NCI-H526 (cell line): ENCODE data around the gene HVCN1.

Experiments used
- DNase-seq, 2 experiments: peaks; one replicate each; lab custom pipeline; 2025; lab: John Stamatoyannopoulos, UW

The HVCN1 gene

GRCh38 chr12:110616471-110617115, 72.3 kb downstream of the HVCN1 start:
- no peak for DNase-seq

DNA sequence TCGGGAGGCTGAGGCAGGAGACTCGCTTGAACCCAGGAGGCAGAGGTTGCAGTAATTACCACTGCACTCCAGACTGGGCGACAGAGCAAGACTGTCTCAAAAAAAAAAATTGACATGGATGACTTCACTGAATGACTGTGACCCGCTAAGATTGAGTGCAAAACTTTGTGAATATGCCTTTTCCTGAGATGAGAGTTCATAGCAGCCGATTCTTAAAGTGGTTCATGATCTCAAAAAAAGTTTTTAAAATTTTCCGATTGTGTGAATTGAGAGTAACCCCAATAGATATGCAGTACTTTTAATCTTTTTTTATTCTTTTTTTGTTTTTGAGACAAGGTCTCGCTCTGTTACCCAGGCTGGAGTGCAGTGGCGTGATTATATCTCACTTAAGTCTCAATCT, 73.7 kb downstream of the HVCN1 start:
- DNase-seq = no peak

- peak; percentile 82 to 97 for DNase-seq
Observed at GRCh38 chr12:110613771-110614684, 74.9 kb downstream of the HVCN1 start, which contains the start of gene TCTN1. TSS of gene TCTN1 (plus strand) at chr12:110614129. CDS start at chr12:110614183, 54 bp downstream.

- no peak for DNase-seq
Observed at GRCh38 chr12:110613071-110613770, 75.7 kb downstream of the HVCN1 start.

DNA sequence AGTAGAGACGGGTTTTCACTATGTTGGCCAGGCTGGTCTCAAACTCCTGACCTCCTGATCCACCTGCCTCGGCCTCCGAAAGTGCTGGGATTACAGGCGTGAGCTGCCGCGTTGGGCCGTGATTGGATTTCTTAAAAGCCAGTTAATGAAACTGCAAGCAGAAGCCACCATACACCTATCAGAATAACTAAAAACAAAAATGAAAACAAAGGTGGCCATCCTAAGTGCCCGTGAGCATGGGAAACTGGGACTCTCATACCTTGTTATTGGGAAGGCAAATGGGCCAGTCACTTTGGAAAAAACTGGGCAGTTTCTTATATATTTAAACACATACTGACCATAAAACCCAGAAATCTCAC, 82.7 kb downstream of the HVCN1 start:
- DNase-seq = no peak

DNA sequence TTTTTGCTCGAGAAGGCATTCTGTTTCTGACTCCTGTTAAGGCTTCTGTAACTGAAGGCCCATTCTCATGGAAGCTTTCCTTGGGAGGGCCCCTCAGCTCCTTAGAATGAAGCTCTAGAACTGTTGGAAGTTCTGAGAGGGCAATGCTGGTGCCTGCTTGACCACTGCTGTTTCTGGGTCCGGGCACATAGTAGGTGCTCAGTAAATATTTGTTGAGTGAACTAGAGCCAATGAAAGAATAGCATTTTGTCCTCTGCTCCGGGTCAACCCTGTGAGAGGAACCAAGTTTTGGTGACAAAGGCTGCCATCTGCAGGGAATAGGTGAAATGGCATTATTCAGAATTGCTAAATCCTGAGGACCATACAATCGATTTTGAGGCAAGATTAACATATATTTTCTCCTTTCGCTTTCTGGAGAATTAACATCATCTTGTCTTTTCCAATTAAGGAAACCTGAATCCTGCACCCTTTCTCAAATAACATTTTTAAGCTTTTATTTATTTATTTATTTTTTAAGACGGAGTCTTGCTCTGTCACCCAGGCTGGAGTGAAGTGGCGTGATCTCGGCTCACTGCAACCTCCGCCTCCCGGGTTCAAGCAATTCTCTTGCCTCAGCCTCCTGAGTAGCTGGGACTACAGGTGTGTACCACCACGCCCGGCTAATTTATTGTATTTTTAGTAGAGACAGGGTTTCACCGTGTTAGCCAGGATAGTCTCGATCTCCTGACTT, 86.7 kb downstream of the HVCN1 start:
- peak; percentile 9 to 65 for DNase-seq

DNA sequence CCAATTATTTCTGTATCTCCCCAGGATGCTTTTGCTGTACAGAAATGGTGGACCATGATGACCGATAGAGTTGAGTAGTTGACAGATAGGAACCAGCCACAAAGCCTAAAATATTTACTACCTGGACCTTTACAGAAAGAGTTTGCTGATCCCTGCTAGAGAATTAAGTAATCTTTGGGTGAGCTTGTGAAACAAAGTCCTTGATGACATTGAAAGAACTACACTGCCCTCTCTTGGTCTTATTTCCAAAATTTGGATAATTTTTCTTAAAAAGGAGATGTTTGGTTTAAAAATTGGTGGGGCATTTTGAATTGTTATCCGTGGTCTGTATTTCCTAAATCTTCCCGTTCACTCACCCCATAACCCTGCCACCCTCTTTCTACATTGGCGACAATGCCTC, 88.7 kb downstream of the HVCN1 start:
- DNase-seq = peak in 1 of 2 experiments; percentile 30

GRCh38 chr12:110599334-110599733, 89.6 kb downstream of the HVCN1 start:
- DNase-seq = no peak
